ENCODE data around the gene POLR1A. TPM values are rescaled to one million over a fixed set of nuclear protein-coding genes. Genes with fewer than 3 reads are reported as not detected.

Gene POLR1A
- total and polyA plus RNA-seq, 2 donors (not counting 1 experiment from before 2014, with no cell fraction given) = 3.4 to 36.8 TPM

DNA sequence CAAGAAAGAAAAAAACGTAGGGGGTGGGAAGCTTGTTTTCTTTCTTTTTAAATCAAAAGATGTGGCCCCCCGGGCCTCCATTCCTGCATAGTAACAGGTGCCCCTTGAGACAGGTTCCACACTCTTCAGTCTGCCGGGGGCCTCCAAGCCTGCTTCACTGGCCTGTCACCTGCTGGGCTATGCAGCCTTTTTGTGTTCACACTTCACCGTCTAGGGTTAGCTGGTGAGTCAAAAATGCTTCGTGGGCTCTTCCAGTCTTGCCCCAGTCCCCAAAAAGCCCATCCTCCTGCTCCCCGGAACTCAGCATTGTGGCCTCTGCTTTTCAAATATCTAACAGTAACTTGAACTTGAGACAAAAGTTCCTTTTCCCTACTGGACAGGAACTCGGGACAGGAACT is 67.9 kb downstream of the POLR1A start:
- ChIA-PET CTCF (interaction anchor here (2.5 to 9.6 kb wide), 6 partner anchors 34 to 210 kb away, joined by 11 to 171 read pairs (median 66); partner anchors contain the start of gene ST3GAL5), POLR2A (interaction anchor here (0.9 to 3.9 kb wide), 4 partner anchors 34 to 149 kb away, joined by 3 to 45 read pairs (median 14); partner anchors contain the start of gene ST3GAL5)
- Histone ChIP-seq H3K4me1 (ENCODE audit: control insufficient read depth in 2 of 2, insufficient read depth in 2 of 2, low read length in 2 of 2) (peaks cover 54 to 63% of the 10 kb centered on the region in 2 donors), H2AFZ (ENCODE audit: insufficient read depth, low read depth, low read length, poor library complexity, severe bottlenecking) (peak overlapping the region; percentile 70), H3K4me2 (replicated peaks; ENCODE audit: low read depth, low read length, poor library complexity, severe bottlenecking) (peak overlapping the region; percentile 83), H3K4me3 (ENCODE audit: control extremely low read depth in 1 of 5, extremely low read depth in 1 of 5, insufficient read depth in 1 of 5, low read depth in 2 of 5, low read length in 4 of 5) (no peak overlapping the region), H3K9ac (ENCODE audit: low read length) (peak overlapping the region; percentile 62), H3K27ac (ENCODE audit: low read length in 2 of 2) (peak overlapping the region; percentile 98 to 99), H3K79me2 (ENCODE audit: control insufficient read depth, insufficient read depth, low read length) (no peaks in the 10 kb centered on the region), H3K36me3 (replicated peaks in 1 of 2; ENCODE audit: control extremely low read depth in 1 of 2, control insufficient read depth in 1 of 2, extremely low read depth in 1 of 2, insufficient read depth in 2 of 2, low read length in 1 of 2) (peaks cover 0 to 34% of the 10 kb centered on the region in 2 experiments), H3K9me3 (ENCODE audit: control extremely low read depth in 1 of 3, control insufficient read depth in 2 of 3, insufficient read depth in 1 of 3, low read length in 2 of 3) (no peaks in the 10 kb centered on the region), H4K20me1 (ENCODE audit: control insufficient read depth, insufficient read depth, low read length, poor library complexity, severe bottlenecking) (no peaks in the 10 kb centered on the region), H3K27me3 (replicated peaks in 1 of 4; ENCODE audit: control extremely low read depth in 1 of 4, control insufficient read depth in 3 of 4, insufficient read depth in 4 of 4, low read length in 3 of 4) (no peaks in the 10 kb centered on the region)
- Mint-ChIP-seq H3K27ac (peak overlapping the region; percentile 100), H3K4me3 (peak overlapping the region; percentile 87), H3K4me1 (peaks cover 66% of the 10 kb centered on the region), H3K9me3 (ENCODE audit: insufficient read depth) (no peaks in the 10 kb centered on the region), H3K27me3 (no peaks in the 10 kb centered on the region)
- DNase-seq (peak; percentile 25), ATAC-seq (ENCODE audit: low read depth) (no peak)
- WGBS (ENCODE audit: insufficient coverage) = 29% methylated on average over 6 of the region's 7 CpGs
- no peak for TF ChIP-seq CTCF (IDR thresholded peaks at IDR 0.05)
- no peak for TF ChIP-seq EZH2 (IDR thresholded peaks at IDR 0.05; ENCODE audit: borderline replicate concordance, insufficient read depth, low read depth, low read length, poor library complexity, severe bottlenecking)
- intact Hi-C loops (cut with micrococcal nuclease) = loop anchor here (2.0 to 10.0 kb wide), 2 partner anchors 63 to 185 kb away; no protein-coding TSS in a partner anchor

- no peaks in the 10 kb centered on the region for H4K20me1 ChIP-seq (ENCODE audit: control insufficient read depth, insufficient read depth, low read length, poor library complexity, severe bottlenecking)
- Mint-ChIP-seq H3K4me3 (peak overlapping the region; percentile 87), H3K9me3 (ENCODE audit: insufficient read depth) (no peaks in the 10 kb centered on the region), H3K4me1 (peaks cover 66% of the 10 kb centered on the region), H3K27me3 (no peaks in the 10 kb centered on the region), H3K27ac (peak overlapping the region; percentile 100)
- WGBS (ENCODE audit: insufficient coverage) = 11% methylated on average over 12 of the region's 12 CpGs
- DNase-seq = peak; percentile 55
- H2AFZ ChIP-seq (ENCODE audit: insufficient read depth, low read depth, low read length, poor library complexity, severe bottlenecking) = peak overlapping the region; percentile 70
- ChIA-PET POLR2A (interaction anchor here (0.6 to 3.9 kb wide), 10 partner anchors 20 to 210 kb away, joined by 3 to 45 read pairs (median 10); partner anchors contain the start of genes POLR1A, PTCD3 and ST3GAL5), CTCF (interaction anchor here (1.0 to 9.6 kb wide), 14 partner anchors 8 to 210 kb away, joined by 3 to 171 read pairs (median 10); partner anchors contain the start of gene ST3GAL5)
- H3K4me1 ChIP-seq (ENCODE audit: control insufficient read depth in 2 of 2, insufficient read depth in 2 of 2, low read length in 2 of 2) = peaks cover 54 to 63% of the 10 kb centered on the region in 2 donors
- peak overlapping the region; percentile 83 for H3K4me2 ChIP-seq (replicated peaks; ENCODE audit: low read depth, low read length, poor library complexity, severe bottlenecking)
- H3K27ac ChIP-seq (ENCODE audit: low read length in 2 of 2) = peak overlapping the region; percentile 98 to 99
- intact Hi-C loops (cut with micrococcal nuclease) = loop anchor here (2.0 to 10.0 kb wide), 2 partner anchors 62 to 184 kb away; no protein-coding TSS in a partner anchor
- H3K9me3 ChIP-seq (ENCODE audit: control extremely low read depth in 1 of 3, control insufficient read depth in 2 of 3, insufficient read depth in 1 of 3, low read length in 2 of 3) = no peaks in the 10 kb centered on the region
- H3K36me3 ChIP-seq (replicated peaks in 1 of 2; ENCODE audit: control extremely low read depth in 1 of 2, control insufficient read depth in 1 of 2, extremely low read depth in 1 of 2, insufficient read depth in 2 of 2, low read length in 1 of 2) = peaks cover 0 to 34% of the 10 kb centered on the region in 2 experiments
- TF ChIP-seq EZH2 (IDR thresholded peaks at IDR 0.05; ENCODE audit: borderline replicate concordance, insufficient read depth, low read depth, low read length, poor library complexity, severe bottlenecking) (no peak), CTCF (IDR thresholded peaks at IDR 0.05) (no peak)
- H3K79me2 ChIP-seq (ENCODE audit: control insufficient read depth, insufficient read depth, low read length) = peaks cover 5% of the 10 kb centered on the region
- ATAC-seq (ENCODE audit: low read depth) = no peak
- H3K9ac ChIP-seq (ENCODE audit: low read length) = peak overlapping the region; percentile 62
- H3K4me3 ChIP-seq (ENCODE audit: control extremely low read depth in 1 of 5, extremely low read depth in 1 of 5, insufficient read depth in 1 of 5, low read depth in 2 of 5, low read length in 4 of 5) = peak overlapping the region in 1 of 5 experiments; percentile 64
- no peaks in the 10 kb centered on the region for H3K27me3 ChIP-seq (replicated peaks in 1 of 4; ENCODE audit: control extremely low read depth in 1 of 4, control insufficient read depth in 3 of 4, insufficient read depth in 4 of 4, low read length in 3 of 4)
Measured at GRCh38 chr2:86037141-86037794, 68.4 kb downstream of the POLR1A start.
